Measurements from ENCODE around the gene HOXB9.

- TF ChIP-seq CREB1 (CRISPR knock-in tag; IDR thresholded peaks at IDR 0.05) (no peak), USF1 (CRISPR knock-in tag; IDR thresholded peaks at IDR 0.05) (no peak), NFYB (CRISPR knock-in tag; conservative IDR thresholded peaks at IDR 0.05; ENCODE audit: low read depth) (no peak), CTCF (IDR thresholded peaks at IDR 0.05) (no peak)
These were observed 1.7 kb upstream of the HOXB9 start for GRCh38 chr17:48627623-48628521.

Measured in WTC11 (cell line).